Left colon (tissue), 2 donors: ENCODE data around the gene TOMM20. TPM values are rescaled to one million over a fixed set of nuclear protein-coding genes. Genes with fewer than 3 reads are reported as not detected.

Experiments
- total RNA-seq, 2 donors: library from RNA; stranded (reverse); fragmentation: NEBNext Ultra II Directional; extraction: Animal tissue kit (Norgen Biotek cat#: 25700); gene quantifications; one replicate each; pipeline ENCODE4 v1.2.1, GENCODE V29; 2021
- donor health status: DM: no; HTN: no; CAD: no.
- donor health status: DM: yes; HTN: yes; CAD: no.

TOMM20 gene
- total RNA-seq, 2 donors from 2014 or later = 84.6 to 108 TPM

Other genes starting within 250 kb of the TOMM20 start
- gene RBM34, start 32.4 kb upstream of the TOMM20 start, total RNA-seq = 10 to 100 TPM; 50.8 to 58.7 TPM
- gene ARID4B, start 199.3 kb upstream of the TOMM20 start, total RNA-seq = 10 to 100 TPM; 26.2 to 33.9 TPM
- 10 to 100 TPM; 29.9 to 30.9 TPM for gene GGPS1, start 199.7 kb upstream of the TOMM20 start, total RNA-seq
- gene TBCE, start 238.6 kb upstream of the TOMM20 start, total RNA-seq = 10 to 100 TPM; 19.2 to 26.4 TPM